Panc1 (cell line): Measurements from ENCODE around the gene PDGFA. TPM values are rescaled to one million over a fixed set of nuclear protein-coding genes. Genes with fewer than 3 reads are reported as not detected.

Experiments
- ATAC-seq: fragments of 200-7000 bp; cut with Tn5 transposase; 2 replicates; pipeline ENCODE4 v1.9.1; 2020; ENCODE audit warnings: mild to moderate bottlenecking, moderate library complexity
- BruUV-seq: library from RNA; stranded (reverse); fragments of 400-500 nt; replicated peaks from 2 replicates; lab custom pipeline; 2021; lab: Mats Ljungman, UMichigan
- CTCF ChIA-PET: fragments of 300-600 bp; sonication (Branson Sonifier 250); formaldehyde crosslinking; loops from one replicate; lab custom pipeline; 2022; ENCODE audit warnings: antibody characterized with exemption; lab: Charles Lee
- POLR2A ChIA-PET: fragments of 300-600 bp; sonication (Branson Sonifier 250); formaldehyde crosslinking; loops from one replicate; lab custom pipeline; 2022; ENCODE audit warnings: antibody characterized with exemption; lab: Charles Lee
- DNase-seq: peaks from one replicate; pipeline ENCODE4 v3.0.0-alpha.2; 2010; ENCODE audit warnings: low read depth, low spot score
- H3K27ac ChIP-seq: 2 replicates; pipeline ENCODE4 v1.5.1; 2011; ENCODE audit warnings: mild to moderate bottlenecking, low read length, inconsistent platforms
- H3K27me3 ChIP-seq: fragments of 200-500 bp; sonication (Bioruptor generic); 2 replicates; pipeline ENCODE4 v1.6.0; 2014; ENCODE audit warnings: low read length, inconsistent platforms; ENCODE audit not compliant: control insufficient read depth, insufficient read depth
- H3K36me3 ChIP-seq: fragments of 200-500 bp; sonication (Bioruptor generic); 2 replicates; pipeline ENCODE4 v1.5.1; 2014; ENCODE audit warnings: inconsistent platforms, mild to moderate bottlenecking, low read length, moderate library complexity; ENCODE audit not compliant: control insufficient read depth, insufficient read depth
- H3K4me1 ChIP-seq: 2 replicates; pipeline ENCODE4 v1.5.1; 2011; ENCODE audit warnings: inconsistent platforms, mild to moderate bottlenecking, low read length, moderate library complexity; ENCODE audit not compliant: control insufficient read depth, insufficient read depth
- H3K4me3 ChIP-seq, 2 experiments: 2 replicates each; pipeline ENCODE4 v1.5.1; 2011 to 2012; ENCODE audit warnings: low read depth in 2 of 2, low read length in 2 of 2, mild to moderate bottlenecking in 2 of 2, inconsistent platforms in 1 of 2, moderate library complexity in 1 of 2
- H3K9me3 ChIP-seq: fragments of 200-500 bp; sonication (Bioruptor generic); 2 replicates; pipeline ENCODE4 v1.5.1; 2014; ENCODE audit warnings: low read depth, mild to moderate bottlenecking, inconsistent platforms, low read length, moderate library complexity; ENCODE audit not compliant: control insufficient read depth, insufficient read depth
- POLR2AphosphoS5 ChIP-seq: IDR thresholded peaks from 2 replicates; pipeline ENCODE4 v1.6.1; 2012; ENCODE audit warnings: mild to moderate bottlenecking, low read depth, low read length, moderate library complexity
- SIN3A ChIP-seq: IDR thresholded peaks from 2 replicates; pipeline ENCODE4 v1.6.1; 2012; ENCODE audit warnings: low read depth, mild to moderate bottlenecking, low read length, moderate library complexity, borderline replicate concordance; ENCODE audit not compliant: insufficient read depth
- TCF7L2 ChIP-seq: IDR thresholded peaks from 2 replicates; pipeline ENCODE4 v1.6.1; 2011; ENCODE audit warnings: mild to moderate bottlenecking, low read depth, low read length, inconsistent platforms
- in situ Hi-C: cut with HindIII; loops from 2 replicates; pipeline ENCODE4 v1.10.0; 2016; ENCODE audit warnings: low sequenced_read_pairs, low pct_unique_long_range_greater_than_20kb
- intact Hi-C: fragments of 100-400 bp; cut with micrococcal nuclease; formaldehyde crosslinking; loops from one replicate; pipeline ENCODE4 v1.10.0; 2022; ENCODE audit not compliant: unreplicated experiment
- total RNA-seq: library from RNA; stranded (reverse); gene quantifications from one replicate; pipeline ENCODE4 v1.2.1, GENCODE V29; 2021; ENCODE audit not compliant: unreplicated experiment
- TF ChIP-seq, protein P1 (sequence below), 2 experiments: IDR thresholded peaks; 2 replicates each; pipeline ENCODE4 v1.6.1; 2011 to 2012; ENCODE audit warnings: low read depth in 2 of 2, control low read depth in 1 of 2, low read length in 1 of 2, mild to moderate bottlenecking in 1 of 2, moderate library complexity in 1 of 2; ENCODE audit not compliant: insufficient read depth in 1 of 2
- TF ChIP-seq, protein P2 (sequence below): fragments of 450-650 bp; IDR thresholded peaks from 2 replicates; pipeline ENCODE4 v1.5.1; 2017; ENCODE audit warnings: mild to moderate bottlenecking

The PDGFA gene
- total RNA-seq, 1 experiment from 2014 or later, result 18.5 TPM

- ATAC-seq (no peak), DNase-seq (no peak)
- intact Hi-C loops (no loop called here), in situ Hi-C loops (loop anchor here (10.0 kb wide), 1 partner anchor 158 kb away; no protein-coding TSS in a partner anchor)
- TF ChIP-seq SIN3A (no peak), TCF7L2 (no peak), POLR2AphosphoS5 (no peak)
- TF ChIP-seq, protein P1, sequence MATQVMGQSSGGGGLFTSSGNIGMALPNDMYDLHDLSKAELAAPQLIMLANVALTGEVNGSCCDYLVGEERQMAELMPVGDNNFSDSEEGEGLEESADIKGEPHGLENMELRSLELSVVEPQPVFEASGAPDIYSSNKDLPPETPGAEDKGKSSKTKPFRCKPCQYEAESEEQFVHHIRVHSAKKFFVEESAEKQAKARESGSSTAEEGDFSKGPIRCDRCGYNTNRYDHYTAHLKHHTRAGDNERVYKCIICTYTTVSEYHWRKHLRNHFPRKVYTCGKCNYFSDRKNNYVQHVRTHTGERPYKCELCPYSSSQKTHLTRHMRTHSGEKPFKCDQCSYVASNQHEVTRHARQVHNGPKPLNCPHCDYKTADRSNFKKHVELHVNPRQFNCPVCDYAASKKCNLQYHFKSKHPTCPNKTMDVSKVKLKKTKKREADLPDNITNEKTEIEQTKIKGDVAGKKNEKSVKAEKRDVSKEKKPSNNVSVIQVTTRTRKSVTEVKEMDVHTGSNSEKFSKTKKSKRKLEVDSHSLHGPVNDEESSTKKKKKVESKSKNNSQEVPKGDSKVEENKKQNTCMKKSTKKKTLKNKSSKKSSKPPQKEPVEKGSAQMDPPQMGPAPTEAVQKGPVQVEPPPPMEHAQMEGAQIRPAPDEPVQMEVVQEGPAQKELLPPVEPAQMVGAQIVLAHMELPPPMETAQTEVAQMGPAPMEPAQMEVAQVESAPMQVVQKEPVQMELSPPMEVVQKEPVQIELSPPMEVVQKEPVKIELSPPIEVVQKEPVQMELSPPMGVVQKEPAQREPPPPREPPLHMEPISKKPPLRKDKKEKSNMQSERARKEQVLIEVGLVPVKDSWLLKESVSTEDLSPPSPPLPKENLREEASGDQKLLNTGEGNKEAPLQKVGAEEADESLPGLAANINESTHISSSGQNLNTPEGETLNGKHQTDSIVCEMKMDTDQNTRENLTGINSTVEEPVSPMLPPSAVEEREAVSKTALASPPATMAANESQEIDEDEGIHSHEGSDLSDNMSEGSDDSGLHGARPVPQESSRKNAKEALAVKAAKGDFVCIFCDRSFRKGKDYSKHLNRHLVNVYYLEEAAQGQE (IDR thresholded peaks at IDR 0.05; ENCODE audit: insufficient read depth in 1 of 2, low read depth in 2 of 2, low read length in 1 of 2), result no peak
- TF ChIP-seq, protein P2, sequence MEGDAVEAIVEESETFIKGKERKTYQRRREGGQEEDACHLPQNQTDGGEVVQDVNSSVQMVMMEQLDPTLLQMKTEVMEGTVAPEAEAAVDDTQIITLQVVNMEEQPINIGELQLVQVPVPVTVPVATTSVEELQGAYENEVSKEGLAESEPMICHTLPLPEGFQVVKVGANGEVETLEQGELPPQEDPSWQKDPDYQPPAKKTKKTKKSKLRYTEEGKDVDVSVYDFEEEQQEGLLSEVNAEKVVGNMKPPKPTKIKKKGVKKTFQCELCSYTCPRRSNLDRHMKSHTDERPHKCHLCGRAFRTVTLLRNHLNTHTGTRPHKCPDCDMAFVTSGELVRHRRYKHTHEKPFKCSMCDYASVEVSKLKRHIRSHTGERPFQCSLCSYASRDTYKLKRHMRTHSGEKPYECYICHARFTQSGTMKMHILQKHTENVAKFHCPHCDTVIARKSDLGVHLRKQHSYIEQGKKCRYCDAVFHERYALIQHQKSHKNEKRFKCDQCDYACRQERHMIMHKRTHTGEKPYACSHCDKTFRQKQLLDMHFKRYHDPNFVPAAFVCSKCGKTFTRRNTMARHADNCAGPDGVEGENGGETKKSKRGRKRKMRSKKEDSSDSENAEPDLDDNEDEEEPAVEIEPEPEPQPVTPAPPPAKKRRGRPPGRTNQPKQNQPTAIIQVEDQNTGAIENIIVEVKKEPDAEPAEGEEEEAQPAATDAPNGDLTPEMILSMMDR, result no peak
- POLR2A ChIA-PET, result no interaction called here
- Histone ChIP-seq H3K36me3 (no peaks in the 10 kb centered on the region), H3K27me3 (no peaks in the 10 kb centered on the region), H3K4me3 (no peak overlapping the region), H3K9me3 (no peaks in the 10 kb centered on the region), H3K27ac (no peak overlapping the region), H3K4me1 (peaks cover 11% of the 10 kb centered on the region; the same call in 1 of the 2 replicates)
- CTCF ChIA-PET, result no interaction called here
- BruUV-seq, result no TSS peak
These were observed 27.0 kb downstream of the PDGFA start for GRCh38 chr7:492714-493065.

DNA sequence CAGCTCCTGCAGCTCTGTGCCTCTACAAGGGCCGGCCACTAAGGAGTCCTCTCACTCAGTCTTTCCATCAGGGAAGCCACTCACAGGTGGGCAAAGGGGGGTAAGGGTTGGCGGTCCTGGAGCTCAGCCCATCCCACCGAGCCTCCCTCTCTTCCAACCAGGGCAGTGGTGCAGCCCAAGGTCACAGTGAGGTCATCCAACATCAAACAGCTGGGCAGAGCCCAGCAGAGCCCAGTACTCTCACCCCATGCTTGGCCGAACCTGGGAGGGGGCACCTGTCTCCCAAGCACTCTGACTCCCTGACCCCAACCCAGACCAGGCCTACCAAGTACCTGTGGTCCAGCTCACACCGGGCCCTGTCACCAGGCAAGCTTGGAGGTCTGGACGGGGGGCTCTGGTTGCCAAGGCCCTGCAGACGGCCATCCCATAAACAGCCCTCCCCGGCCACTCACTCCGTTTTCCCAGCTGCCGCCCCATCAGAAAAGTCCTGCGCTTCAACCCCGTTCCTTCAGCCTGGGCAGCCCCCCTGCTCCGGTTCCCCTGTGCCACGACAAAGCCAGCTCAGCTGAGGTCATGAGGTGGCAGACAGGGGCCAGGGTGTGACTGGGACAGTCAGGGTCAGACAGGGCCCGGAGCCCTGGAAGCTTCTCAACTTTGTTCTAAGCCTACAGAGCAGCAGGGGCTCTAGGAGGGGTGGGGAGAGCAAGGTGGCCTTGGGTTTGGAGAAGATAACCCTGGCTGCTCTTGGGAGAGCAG lies 27.5 kb downstream of the PDGFA start:
- ATAC-seq, result no peak
- H3K4me1 ChIP-seq, result peaks cover 11% of the 10 kb centered on the region; the same call in 1 of the 2 replicates
- intact Hi-C loops (no loop called here), in situ Hi-C loops (loop anchor here (10.0 kb wide), 1 partner anchor 157 kb away; no protein-coding TSS in a partner anchor)
- no peaks in the 10 kb centered on the region for H3K36me3 ChIP-seq
- no peaks in the 10 kb centered on the region for H3K9me3 ChIP-seq
- H3K4me3 ChIP-seq, result no peak overlapping the region
- TF ChIP-seq SIN3A (no peak), POLR2AphosphoS5 (no peak), TCF7L2 (no peak)
- TF ChIP-seq, protein P2, result no peak
- no peak for DNase-seq
- no peak overlapping the region for H3K27ac ChIP-seq
- H3K27me3 ChIP-seq, result no peaks in the 10 kb centered on the region
- ChIA-PET CTCF (no interaction called here), POLR2A (interaction anchor here (0.6 kb wide), 1 partner anchor 26 kb away, joined by 3 read pairs; no protein-coding TSS in a partner anchor)
- BruUV-seq, result no TSS peak
